Activated B cell treated with CpG ODN at 0.5 μM for 24 hours (primary cell): ENCODE measurements around the gene NRBF2. TPM values are rescaled to one million over a fixed set of nuclear protein-coding genes. Genes with fewer than 3 reads are reported as not detected.

Source experiments
- ATAC-seq: fragments of 200-7000 bp; cut with Tn5 transposase; one replicate; pipeline ENCODE4 v1.10.0; 2021; ENCODE audit warnings: low read depth, mild to moderate bottlenecking, moderate library complexity
- CTCF ChIA-PET: fragments of 350-600 bp; sonication (Branson Sonifier 250); formaldehyde crosslinking; loops from one replicate; lab custom pipeline; 2021; ENCODE audit warnings: antibody characterized with exemption; lab: Charles Lee
- POLR2A ChIA-PET: fragments of 350-600 bp; sonication (Branson Sonifier 250); formaldehyde crosslinking; loops from one replicate; lab custom pipeline; 2021; ENCODE audit warnings: antibody characterized with exemption; lab: Charles Lee
- DNase-seq: peaks from one replicate; pipeline ENCODE4 v3.0.0; 2022
- H3K27ac Mint-ChIP-seq: one replicate; pipeline ENCODE4 v1.8.0; 2020; ENCODE audit warnings: mixed read lengths
- H3K27me3 Mint-ChIP-seq: one replicate; pipeline ENCODE4 v1.8.0; 2021; ENCODE audit warnings: mixed read lengths
- H3K36me3 Mint-ChIP-seq: one replicate; pipeline ENCODE4 v1.8.0; 2021; ENCODE audit warnings: low read depth, mixed read lengths
- H3K4me1 Mint-ChIP-seq: one replicate; pipeline ENCODE4 v1.8.0; 2021; ENCODE audit warnings: mixed read lengths
- H3K4me3 Mint-ChIP-seq: one replicate; pipeline ENCODE4 v1.8.0; 2020; ENCODE audit warnings: mild to moderate bottlenecking, mixed read lengths
- H3K9me3 Mint-ChIP-seq: one replicate; pipeline ENCODE4 v1.8.0; 2020; ENCODE audit warnings: mixed read lengths
- CTCF ChIP-seq: fragments of 200-600 bp; IDR thresholded peaks from one replicate; pipeline ENCODE4 v1.8.0; 2022; ENCODE audit warnings: antibody characterized with exemption, mild to moderate bottlenecking
- intact Hi-C: fragments of 100-400 bp; cut with micrococcal nuclease; formaldehyde crosslinking; loops from one replicate; pipeline ENCODE4 v1.15.1; 2024
- total RNA-seq: library from RNA; stranded (reverse); gene quantifications from 2 replicates; pipeline ENCODE4 v1.2.3, GENCODE V29; 2022

The NRBF2 gene
- total RNA-seq, 1 donor from 2014 or later = 26.9 TPM

- ChIA-PET POLR2A (no interaction called here), CTCF (no interaction called here)
- Mint-ChIP-seq H3K27ac (no peak overlapping the region), H3K27me3 (no peaks in the 10 kb centered on the region), H3K4me1 (peaks cover 16% of the 10 kb centered on the region), H3K36me3 (peaks cover 79% of the 10 kb centered on the region), H3K9me3 (no peaks in the 10 kb centered on the region), H3K4me3 (no peak overlapping the region)
- ATAC-seq (no peak), DNase-seq (no peak)
- no peak for TF ChIP-seq CTCF
- intact Hi-C loops = no loop called here
These were observed 64.4 kb downstream of the NRBF2 start for GRCh38 chr10:63197344-63198092.

- DNase-seq (no peak), ATAC-seq (no peak)
- peaks cover 23% of the 10 kb centered on the region for H3K4me1 Mint-ChIP-seq
- TF ChIP-seq CTCF = no peak
- ChIA-PET POLR2A (no interaction called here), CTCF (interaction anchor here (1.4 to 4.4 kb wide), 3 partner anchors 13 to 520 kb away, joined by 4 to 23 read pairs (median 5); no protein-coding TSS in a partner anchor)
- H3K9me3 Mint-ChIP-seq = no peaks in the 10 kb centered on the region
- intact Hi-C loops = no loop called here
- peaks cover 69% of the 10 kb centered on the region for H3K36me3 Mint-ChIP-seq
- H3K27me3 Mint-ChIP-seq = no peaks in the 10 kb centered on the region
- peak overlapping the region; percentile 7 for H3K27ac Mint-ChIP-seq
- H3K4me3 Mint-ChIP-seq = no peak overlapping the region
These were observed 66.6 kb downstream of the NRBF2 start for GRCh38 chr10:63199716-63200115.

- no peak overlapping the region for H3K27ac Mint-ChIP-seq
These were observed 67.3 kb downstream of the NRBF2 start for GRCh38 chr10:63200431-63200830.

GRCh38 chr10:63201118-63201517 is 68.0 kb downstream of the NRBF2 start:
- ATAC-seq (no peak), DNase-seq (no peak)
- no peak for TF ChIP-seq CTCF
- Mint-ChIP-seq H3K9me3 (no peaks in the 10 kb centered on the region), H3K27me3 (no peaks in the 10 kb centered on the region), H3K4me3 (no peak overlapping the region), H3K36me3 (peaks cover 71% of the 10 kb centered on the region), H3K4me1 (peaks cover 37% of the 10 kb centered on the region), H3K27ac (peak overlapping the region; percentile 46)
- CTCF ChIA-PET = interaction anchor here (0.8 to 4.4 kb wide), 4 partner anchors 15 to 519 kb away, joined by 3 to 23 read pairs (median 6); no protein-coding TSS in a partner anchor
- intact Hi-C loops = no loop called here
- POLR2A ChIA-PET = no interaction called here

More at GRCh38 chr10:63200431-63200830, 67.3 kb downstream of the NRBF2 start:
- POLR2A ChIA-PET = no interaction called here
- no peaks in the 10 kb centered on the region for H3K27me3 Mint-ChIP-seq
- peaks cover 30% of the 10 kb centered on the region for H3K4me1 Mint-ChIP-seq
- no peaks in the 10 kb centered on the region for H3K9me3 Mint-ChIP-seq
- intact Hi-C loops = no loop called here
- peaks cover 72% of the 10 kb centered on the region for H3K36me3 Mint-ChIP-seq
- ATAC-seq (no peak), DNase-seq (no peak)
- no peak overlapping the region for H3K4me3 Mint-ChIP-seq
- TF ChIP-seq CTCF = no peak
- CTCF ChIA-PET = interaction anchor here (0.8 to 4.4 kb wide), 5 partner anchors 14 to 520 kb away, joined by 3 to 23 read pairs (median 5); no protein-coding TSS in a partner anchor
